NCI-H446 treated with DMSO at 0.1 percent for 48 hours (cell line): ENCODE results near the gene DLG2.

Experiments used
- DNase-seq: peaks from one replicate; lab custom pipeline; 2025; lab: John Stamatoyannopoulos, UW

The DLG2 gene

GRCh38 chr11:83921447-83922192, 1705.5 kb downstream of the DLG2 start:
- no peak for DNase-seq

- DNase-seq: no peak
Measured at GRCh38 chr11:83918476-83918875, 1708.7 kb downstream of the DLG2 start.

GRCh38 chr11:83914995-83915394, 1712.1 kb downstream of the DLG2 start:
- DNase-seq: no peak

- DNase-seq: no peak
Measured at GRCh38 chr11:83909579-83910534, 1717.3 kb downstream of the DLG2 start.

- DNase-seq: no peak
Measured at GRCh38 chr11:83908298-83908856, 1718.8 kb downstream of the DLG2 start.

- DNase-seq: no peak
Measured at GRCh38 chr11:83895516-83895915, 1731.6 kb downstream of the DLG2 start.

GRCh38 chr11:83881428-83881827, 1745.7 kb downstream of the DLG2 start:
- no peak for DNase-seq

- no peak for DNase-seq
Measured at GRCh38 chr11:83871054-83871453, 1756.1 kb downstream of the DLG2 start.

- DNase-seq: no peak
Measured at GRCh38 chr11:83866655-83867054, 1760.5 kb downstream of the DLG2 start.

- DNase-seq: no peak
Measured at GRCh38 chr11:83865636-83866461, 1761.3 kb downstream of the DLG2 start.

GRCh38 chr11:83864412-83865057, 1762.6 kb downstream of the DLG2 start:
- DNase-seq: no peak

- DNase-seq: no peak
Measured at GRCh38 chr11:83863272-83863671, 1763.9 kb downstream of the DLG2 start.

- DNase-seq: no peak
Measured at GRCh38 chr11:83862691-83863090, 1764.5 kb downstream of the DLG2 start.

GRCh38 chr11:83862033-83862432, 1765.1 kb downstream of the DLG2 start:
- DNase-seq: no peak

GRCh38 chr11:83858694-83859093, 1768.5 kb downstream of the DLG2 start:
- DNase-seq: no peak

- DNase-seq: no peak
Measured at GRCh38 chr11:83855237-83855636, 1771.9 kb downstream of the DLG2 start.

GRCh38 chr11:83852775-83853442, 1774.2 kb downstream of the DLG2 start:
- DNase-seq: no peak

GRCh38 chr11:83852012-83852411, 1775.1 kb downstream of the DLG2 start:
- DNase-seq: no peak

GRCh38 chr11:83847467-83848034, 1779.6 kb downstream of the DLG2 start:
- DNase-seq: no peak

GRCh38 chr11:83845797-83846196, 1781.3 kb downstream of the DLG2 start:
- DNase-seq: no peak
